HepG2 (cell line): ENCODE measurements around the gene PRKCE. TPM values are rescaled to one million over a fixed set of nuclear protein-coding genes. Genes with fewer than 3 reads are reported as not detected.

Source experiments
- ATAC-seq: fragments of 200-7000 bp; cut with Tn5 transposase; 3 replicates; pipeline ENCODE4 v1.9.1; 2020; ENCODE audit warnings: mild to moderate bottlenecking, moderate library complexity
- BruUV-seq: library from RNA; stranded (reverse); fragments of 400-500 nt; replicated peaks from 2 replicates; lab custom pipeline; 2021; lab: Mats Ljungman, UMichigan
- CTCF ChIA-PET: fragments of 300-600 bp; formaldehyde crosslinking; extraction: SDS; loops from one replicate; lab custom pipeline; 2021; ENCODE audit warnings: low total read pairs, inconsistent platforms, low intra/inter-chr PET ratio; lab: Yijun Ruan, JAX
- POLR2A ChIA-PET: fragments of 350-600 bp; sonication (Branson Sonifier 250); formaldehyde crosslinking; loops from one replicate; lab custom pipeline; 2020; ENCODE audit warnings: antibody characterized with exemption, inconsistent platforms; lab: Yijun Ruan, JAX
- DNase-seq: peaks from one replicate; pipeline ENCODE4 v3.0.0-alpha.2; 2015; ENCODE audit warnings: low spot score
- FAIRE-seq: peaks from 3 replicates; lab custom pipeline; 2011; peaks lifted over from hg19 to GRCh38; lab: Jason Lieb, UNC
- H2AFZ ChIP-seq: one replicate; pipeline ENCODE4 v1.6.1; 2011; ENCODE audit warnings: low read length, inconsistent platforms
- H3K27ac ChIP-seq: fragments of 300-600 bp; 3 replicates; pipeline ENCODE4 v1.8.0; 2011; ENCODE audit warnings: mixed run types, mild to moderate bottlenecking, mixed read lengths, low read length, inconsistent platforms; ENCODE audit not compliant: insufficient read depth; ENCODE audit errors: extremely low read length
- H3K27me3 ChIP-seq, 2 experiments: fragments of 200-600 bp in 1 of 2; 2 replicates in 1 of 2; 3 replicates in 1 of 2; pipeline versions ENCODE4 v1.6.0 to v1.8.0; 2011; ENCODE audit warnings: low read length in 2 of 2, mild to moderate bottlenecking in 2 of 2, moderate library complexity in 2 of 2, inconsistent platforms in 1 of 2; ENCODE audit not compliant: insufficient read depth in 2 of 2, control insufficient read depth in 1 of 2
- H3K36me3 ChIP-seq, 2 experiments: fragments of 200-600 bp in 1 of 2; replicated peaks in 1 of 2; 2 replicates in 1 of 2; 3 replicates in 1 of 2; pipeline versions ENCODE4 v1.5.1 to v1.8.0; 2011; ENCODE audit warnings: low read length in 2 of 2, inconsistent platforms in 1 of 2; ENCODE audit not compliant: insufficient read depth in 2 of 2, control insufficient read depth in 1 of 2
- H3K4me1 ChIP-seq: 2 replicates; pipeline ENCODE4 v1.5.1; 2012; ENCODE audit warnings: low read length, inconsistent platforms; ENCODE audit not compliant: insufficient read depth
- H3K4me2 ChIP-seq: 2 replicates; pipeline ENCODE4 v1.6.0; 2011; ENCODE audit warnings: low read depth, low read length, inconsistent platforms
- H3K4me3 ChIP-seq, 3 experiments: fragments of 200-600 bp in 1 of 3; sonication (generic), shearing (Covaris generic) in 1 of 3; replicated peaks in 1 of 3; 2 replicates each; pipeline ENCODE4 v1.5.1; 2011 to 2016; ENCODE audit warnings: low read length in 3 of 3, inconsistent platforms in 2 of 3, low read depth in 2 of 3, mild to moderate bottlenecking in 2 of 3, control low read depth in 1 of 3, mixed read lengths in 1 of 3; ENCODE audit not compliant: insufficient read depth in 1 of 3
- H3K79me2 ChIP-seq: one replicate; pipeline ENCODE4 v1.6.1; 2011; ENCODE audit warnings: low read length, inconsistent platforms; ENCODE audit not compliant: insufficient read depth
- H3K9ac ChIP-seq: 2 replicates; pipeline ENCODE4 v1.6.0; 2011; ENCODE audit warnings: mild to moderate bottlenecking, low read depth, low read length, inconsistent platforms; ENCODE audit not compliant: insufficient read depth
- H3K9me3 ChIP-seq: 2 replicates; pipeline ENCODE4 v1.5.1; 2012; ENCODE audit warnings: mild to moderate bottlenecking, low read length
- H4K20me1 ChIP-seq: 2 replicates; pipeline ENCODE4 v1.6.0; 2011; ENCODE audit warnings: inconsistent platforms, mild to moderate bottlenecking, low read length, moderate library complexity; ENCODE audit not compliant: insufficient read depth
- ARNT2 ChIP-seq: sonication (generic); formaldehyde crosslinking; IDR thresholded peaks from 2 replicates; pipeline ENCODE4 v1.8.0; 2022; ENCODE audit warnings: mild to moderate bottlenecking, low read depth, missing genetic modification reagents, moderate library complexity
- GATAD1 ChIP-seq: IDR thresholded peaks from 2 replicates; pipeline ENCODE4 v1.6.1; 2016; ENCODE audit warnings: missing genetic modification reagents, missing compliant biosample characterization
- NFRKB ChIP-seq: fragments of 450-650 bp; IDR thresholded peaks from 2 replicates; pipeline ENCODE4 v1.6.1; 2017
- ZNF569 ChIP-seq: sonication (generic); formaldehyde crosslinking; IDR thresholded peaks from 2 replicates; pipeline ENCODE4 v1.5.0; 2020; ENCODE audit warnings: mild to moderate bottlenecking, missing genetic modification reagents, moderate library complexity, borderline replicate concordance
- ZNF761 ChIP-seq: sonication (generic); formaldehyde crosslinking; conservative IDR thresholded peaks from 2 replicates; pipeline ENCODE4 v1.4.0; 2020; ENCODE audit warnings: mild to moderate bottlenecking, missing genetic modification reagents
- WGBS: methylation state at CpG from one replicate; pipeline ENCODE4 v1.1.6; 2017; ENCODE audit warnings: low lambda C conversion rate; 5-methylcytosine and 5-hydroxymethylcytosine counted together
- in situ Hi-C: cut with HindIII; loops from 2 replicates; pipeline ENCODE4 v1.10.0; 2017; ENCODE audit warnings: low pct_unique_long_range_greater_than_20kb; ENCODE audit not compliant: extremely low pct_ligation_motif_present
- intact Hi-C: fragments of 100-400 bp; cut with micrococcal nuclease; formaldehyde crosslinking; loops from one replicate; pipeline ENCODE4 v1.10.0; 2022; ENCODE audit not compliant: unreplicated experiment
- polyA plus RNA-seq, 8 experiments: library from polyadenylated mRNA; depleted of rRNA in 3 of 8; stranded (reverse) in 7 of 8; unstranded in 1 of 8; fragments of >200 nt; fragmentation: Illumina TruSeq in 4 of 8; extraction: Trizol in 4 of 8; gene quantifications; 2 replicates each; pipeline versions ENCODE4 v1.2.1 to v1.2.3, GENCODE V29; 2011 to 2016; ENCODE audit warnings: low read depth in 4 of 8, missing spikeins in 1 of 8, mixed read lengths in 1 of 8; ENCODE audit not compliant: insufficient read depth in 1 of 8
- total RNA-seq, 5 experiments: library from RNA; depleted of rRNA; stranded (reverse); fragments of >200 nt; fragmentation: Illumina TruSeq; extraction: Trizol; gene quantifications; 2 replicates each; pipeline ENCODE4 v1.2.3, GENCODE V29; 2016; ENCODE audit warnings: low read depth in 1 of 5

PRKCE gene
- total and polyA plus RNA-seq, 2 of the 13 experiments (the other 11 are each of a cell fraction or from before 2014, with no cell fraction given), result 1.0 to 3.9 TPM

DNA sequence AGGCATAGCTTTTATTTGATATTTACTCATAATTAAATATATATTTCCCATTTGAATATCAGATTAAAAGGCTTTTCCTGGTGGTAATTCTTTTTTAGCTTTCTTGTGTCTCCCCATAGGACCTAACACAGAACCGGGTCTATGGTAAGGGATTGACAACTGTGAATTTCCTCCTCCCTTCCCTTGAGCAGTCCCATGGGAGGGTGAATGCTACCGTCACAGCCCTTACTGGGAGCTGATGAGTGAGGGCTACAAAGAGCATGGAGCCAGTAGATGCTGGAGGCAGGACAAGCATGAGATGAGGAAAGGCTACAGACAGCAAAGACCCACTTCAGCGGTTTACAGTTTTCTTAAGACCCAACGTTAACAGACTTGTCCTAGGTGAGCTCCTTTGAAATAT lies 475.1 kb downstream of the PRKCE start:
- POLR2A ChIA-PET, result interaction anchor here (0.6 kb wide), 1 partner anchor 797 kb away, joined by 3 read pairs; no protein-coding TSS in a partner anchor
- Histone ChIP-seq H3K27me3 (no peaks in the 10 kb centered on the region), H3K9ac (no peak overlapping the region), H3K4me3 (no peak overlapping the region), H3K27ac (no peak overlapping the region), H3K36me3 (no peaks in the 10 kb centered on the region), H3K79me2 (no peaks in the 10 kb centered on the region), H3K4me1 (peaks cover 11% of the 10 kb centered on the region), H2AFZ (no peak overlapping the region), H3K4me2 (no peak overlapping the region), H3K9me3 (no peaks in the 10 kb centered on the region), H4K20me1 (no peaks in the 10 kb centered on the region)
- intact Hi-C loops, result no loop called here
- DNase-seq (no peak), ATAC-seq (no peak), FAIRE-seq (no peak)
- WGBS, result 78% methylated on average over 4 of the region's 4 CpGs
- CTCF ChIA-PET, result no interaction called here
- in situ Hi-C loops, result no loop called here
- no TSS peak for BruUV-seq
- TF ChIP-seq ARNT2 (CRISPR knock-in tag) (no peak), GATAD1 (no peak), ZNF569 (CRISPR knock-in tag) (no peak), NFRKB (no peak)

DNA sequence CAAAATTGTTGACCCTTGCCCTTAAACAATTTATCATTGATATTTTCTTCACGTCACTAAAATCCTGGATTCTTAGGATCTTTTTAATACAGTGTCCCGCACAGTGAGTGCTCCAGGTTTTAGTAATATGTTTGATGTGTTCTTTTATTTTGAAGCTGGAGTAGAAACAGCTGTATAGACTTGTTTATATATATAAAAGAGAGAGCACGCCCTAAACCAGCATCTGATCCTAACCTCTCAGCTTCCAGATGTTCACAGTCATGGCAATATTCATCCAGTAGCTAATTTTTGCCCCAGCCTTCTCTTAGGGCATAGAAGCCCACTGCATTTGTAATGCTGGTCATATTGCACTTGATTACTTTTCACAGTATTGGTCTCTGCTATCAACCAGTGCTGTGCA lies 475.7 kb downstream of the PRKCE start:
- no peaks in the 10 kb centered on the region for H3K27me3 ChIP-seq
- POLR2A ChIA-PET, result no interaction called here

More for the DNA sequence above, 475.7 kb downstream of the PRKCE start:
- WGBS, result 59% methylated on average over 3 of the region's 3 CpGs
- no peak for DNase-seq
- H3K27ac ChIP-seq, result no peak overlapping the region
- H3K36me3 ChIP-seq, result no peaks in the 10 kb centered on the region
- no peak overlapping the region for H3K4me3 ChIP-seq
- CTCF ChIA-PET, result no interaction called here
- peaks cover 10% of the 10 kb centered on the region for H3K4me1 ChIP-seq
- H3K9me3 ChIP-seq, result no peaks in the 10 kb centered on the region
- H3K79me2 ChIP-seq, result no peaks in the 10 kb centered on the region
- intact Hi-C loops, result no loop called here
- no peak overlapping the region for H3K9ac ChIP-seq
- TF ChIP-seq ZNF761, result no peak
- H4K20me1 ChIP-seq, result no peaks in the 10 kb centered on the region
- no TSS peak for BruUV-seq
- H2AFZ ChIP-seq, result no peak overlapping the region
- H3K4me2 ChIP-seq, result no peak overlapping the region
- in situ Hi-C loops, result no loop called here
- no peak for ATAC-seq
- FAIRE-seq, result no peak
